Adrenal gland (tissue), 19 donors: ENCODE results near the gene ABT1. TPM values are rescaled to one million over a fixed set of nuclear protein-coding genes. Genes with fewer than 3 reads are reported as not detected.
"Not testable (repeated sequence)": the region's sequence is repeated elsewhere in the genome, so short reads cannot be mapped to it uniquely, and the experiment has no call there.

Experiments
- DNase-seq, 7 donors: peaks; one replicate each; pipeline ENCODE4 v3.0.0-alpha.2; 2019 to 2020
- H3K27ac ChIP-seq, 5 donors: fragments of 200-600 bp; sonication (generic) in 4 of 5; 1 replicate in 3 of 5; 2 replicates in 2 of 5; pipeline versions ENCODE4 v1.5.1 to v1.8.0; 2016 to 2020; ENCODE audit warnings: mild to moderate bottlenecking in 1 of 5
- H3K27me3 ChIP-seq: fragments of 200-600 bp; 2 replicates; pipeline ENCODE4 v1.8.0; 2021
- H3K36me3 ChIP-seq, 2 donors: fragments of 200-600 bp; replicated peaks in 1 of 2; 1 replicate in 1 of 2; 2 replicates in 1 of 2; pipeline versions ENCODE4 v1.5.1 to v1.8.0; 2018 to 2022
- H3K4me1 ChIP-seq, 2 donors: fragments of 200-600 bp; replicated peaks in 1 of 2; 1 replicate in 1 of 2; 2 replicates in 1 of 2; pipeline versions ENCODE4 v1.5.1 to v1.8.0; 2018 to 2021
- H3K4me3 ChIP-seq, 4 donors: fragments of 200-600 bp; sonication (generic) in 3 of 4; one replicate each; pipeline ENCODE4 v1.5.1; 2016 to 2018
- H3K9me3 ChIP-seq, 3 donors: fragments of 200-600 bp; sonication (generic) in 1 of 3; replicated peaks in 1 of 3; 1 replicate in 2 of 3; 2 replicates in 1 of 3; pipeline versions ENCODE4 v1.5.1 to v1.8.0; 2016 to 2021
- POLR2A ChIP-seq, 2 donors: fragments of 450-650 bp; IDR thresholded peaks; one replicate each; pipeline ENCODE4 v1.6.1; 2017; ENCODE audit warnings: antibody characterized with exemption in 2 of 2, mild to moderate bottlenecking in 2 of 2, moderate library complexity in 1 of 2
- WGBS, 4 donors: extraction: QIAGEN DNeasy Blood & Tissue Kit in 2 of 4; methylation state at CpG; one replicate each; pipeline versions ENCODE4 v1.1.5 to v1.1.7; 2013 to 2017; 5-methylcytosine and 5-hydroxymethylcytosine counted together
- intact Hi-C, 2 donors: fragments of 100-400 bp; cut with DNase I; formaldehyde crosslinking; loops; one replicate each; pipeline versions ENCODE4 v1.14.1 to v1.15.0; 2022 to 2023
- long read RNA-seq, 10 donors: library from polyadenylated mRNA in 3 of 10; unstranded in 2 of 10; stranded (forward) in 1 of 10; transcript quantifications; one replicate each; pipeline ENCODE4 v2.0.0 and lab custom pipeline, GENCODE V29; 2021 to 2026
- polyA plus RNA-seq, 3 donors: library from polyadenylated mRNA; stranded (reverse); fragments of 200-250 nt in 2 of 3; fragments of 350-450 nt in 1 of 3; fragmentation: Illumina TruSeq in 1 of 3; extraction: RNeasy Lipid Tissue Mini Kit (QIAGEN cat#74804) in 1 of 3; gene quantifications; one replicate each; pipeline ENCODE4 v1.2.3, GENCODE V29; 2013 to 2014
- total RNA-seq, 9 donors: library from RNA; depleted of rRNA in 4 of 9; stranded (reverse); fragments of >200 nt in 4 of 9; fragments of 120-200 nt in 1 of 9; fragmentation: NEBNext Ultra II Directional in 1 of 9; extraction: Animal tissue kit (Norgen Biotek cat#: 25700) in 1 of 9; gene quantifications; one replicate each; pipeline versions ENCODE4 v1.1.0 to v1.2.4, GENCODE V29; 2013 to 2023
- TF ChIP-seq, protein P1 (sequence below), 6 experiments: fragments of 450-650 bp in 4 of 6; fragments of 200-600 bp in 2 of 6; sonication (generic) in 1 of 6; IDR thresholded peaks; 1 replicate in 5 of 6; 2 replicates in 1 of 6; pipeline versions ENCODE4 v1.5.1 to v1.8.0; 2016 to 2021; ENCODE audit warnings: antibody characterized with exemption in 6 of 6, mild to moderate bottlenecking in 2 of 6, moderate library complexity in 1 of 6
- donor health status: healthy with polysubstance abuse.
- donor health status: Bipolar disorder and iron deficiency.
- donor health status: DM: yes; HTN: yes; CAD: no.
- donor health status: DM: no; HTN: no; CAD: no.
- donor health status: DM: no; HTN: no; CAD: no.
- donor health status: DM: yes; HTN: yes; CAD: no.

Gene ABT1
- total RNA-seq (10 to 100 TPM; 11.4 to 21.6 (median 12.6) TPM), polyA plus RNA-seq (10 to 100 TPM in 1 of 3 donors, 1 to 10 TPM in 2; 7.3 to 10.1 (median 9.1) TPM)
- long read RNA-seq, donor 1, transcript ABT1-201 (3 exons, 2,949 nt) = major isoform, 26 of 26 reads
- long read RNA-seq, donor 1, partial matches to known transcripts = 0 of 26 reads
- long read RNA-seq, donor 1, other reads (novel, unspliced or antisense) = 0 of 26 reads
- long read RNA-seq, donor 2, transcript ABT1-201 (3 exons, 2,949 nt) = major isoform, 14 of 14 reads
- long read RNA-seq, donor 2, partial matches to known transcripts = 0 of 14 reads
- long read RNA-seq, donor 2, other reads (novel, unspliced or antisense) = 0 of 14 reads
- long read RNA-seq, donor 3, transcript ABT1-201 (3 exons, 2,949 nt) = major isoform, 16 of 16 reads
- long read RNA-seq, donor 3, partial matches to known transcripts = 0 of 16 reads
- long read RNA-seq, donor 3, other reads (novel, unspliced or antisense) = 0 of 16 reads
- long read RNA-seq, donor 4, transcript ABT1-201 (3 exons, 2,949 nt) = major isoform, 28 of 28 reads
- long read RNA-seq, donor 4, partial matches to known transcripts = 0 of 28 reads
- long read RNA-seq, donor 4, other reads (novel, unspliced or antisense) = 0 of 28 reads
- long read RNA-seq, donor 5, transcript ABT1-201 (3 exons, 2,949 nt) = major isoform, 37 of 37 reads
- long read RNA-seq, donor 5, partial matches to known transcripts = 0 of 37 reads
- long read RNA-seq, donor 5, other reads (novel, unspliced or antisense) = 0 of 37 reads
- long read RNA-seq, donor 6, transcript ABT1-201 (3 exons, 2,949 nt) = major isoform, 23 of 23 reads
- long read RNA-seq, donor 6, partial matches to known transcripts = 0 of 23 reads
- long read RNA-seq, donor 6, other reads (novel, unspliced or antisense) = 0 of 23 reads
- long read RNA-seq, donor 7, transcript ABT1-201 (3 exons, 2,949 nt) = major isoform, 5 of 5 reads
- long read RNA-seq, donor 7, partial matches to known transcripts = 0 of 5 reads
- long read RNA-seq, donor 7, other reads (novel, unspliced or antisense) = 0 of 5 reads
- long read RNA-seq, donor 8, transcript ABT1-201 (3 exons, 2,949 nt) = major isoform, 20 of 20 reads
- long read RNA-seq, donor 8, partial matches to known transcripts = 0 of 20 reads
- long read RNA-seq, donor 8, other reads (novel, unspliced or antisense) = 0 of 20 reads
- long read RNA-seq, donor 9, transcript ABT1-201 (3 exons, 2,949 nt) = major isoform, 12 of 12 reads
- long read RNA-seq, donor 9, partial matches to known transcripts = 0 of 12 reads
- long read RNA-seq, donor 9, other reads (novel, unspliced or antisense) = 0 of 12 reads
- long read RNA-seq, donor 10, transcript ABT1-201 (3 exons, 2,949 nt) = major isoform, 8 of 8 reads
- long read RNA-seq, donor 10, partial matches to known transcripts = 0 of 8 reads
- long read RNA-seq, donor 10, other reads (novel, unspliced or antisense) = 0 of 8 reads

DNA sequence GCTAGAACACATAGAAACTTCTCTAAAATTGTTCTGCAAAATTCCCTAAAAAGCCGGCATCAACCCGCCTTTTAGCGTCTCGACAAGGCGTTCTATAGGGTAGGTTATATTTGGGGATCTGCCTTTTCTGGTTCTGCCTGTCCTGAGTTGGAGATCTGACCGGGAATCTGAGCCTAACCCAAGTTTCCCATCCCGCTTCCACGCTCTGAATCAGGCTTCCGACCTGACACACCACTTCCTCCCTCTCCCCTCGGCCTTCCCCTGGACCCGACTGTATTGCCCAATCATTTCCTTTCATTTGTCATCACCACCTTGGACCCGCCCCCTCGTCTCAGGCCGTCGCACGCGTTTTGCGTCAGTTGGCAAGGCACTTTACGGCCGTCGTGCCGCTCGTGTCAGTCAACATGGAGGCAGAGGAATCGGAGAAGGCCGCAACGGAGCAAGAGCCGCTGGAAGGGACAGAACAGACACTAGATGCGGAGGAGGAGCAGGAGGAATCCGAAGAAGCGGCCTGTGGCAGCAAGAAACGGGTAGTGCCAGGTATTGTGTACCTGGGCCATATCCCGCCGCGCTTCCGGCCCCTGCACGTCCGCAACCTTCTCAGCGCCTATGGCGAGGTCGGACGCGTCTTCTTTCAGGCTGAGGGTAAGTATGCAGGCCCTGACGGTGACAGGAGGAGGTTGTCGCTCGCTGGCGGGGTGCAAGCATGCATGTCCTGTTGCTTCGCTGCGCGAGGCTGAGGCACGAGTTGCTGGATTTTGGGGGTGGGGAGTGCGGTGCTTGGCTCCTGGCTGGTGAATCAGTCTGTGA is at the start of gene ABT1:
TSS of gene ABT1 (plus strand) at position 375 of the 810 bp plus-strand sequence. CDS start at position 405, 30 bp downstream.
- intact Hi-C loops = loop anchor here in 1 of 2 donors (5.0 kb wide), 1 partner anchor 254 kb away; no protein-coding TSS in a partner anchor
- 0 to 1% (median 0%) methylated on average over 26 to 51 of the region's 51 CpGs for WGBS, 4 donors
- Histone ChIP-seq H3K27ac (peak within 1 kb of the TSS; percentile 29 to 88 (median 86)), H3K9me3 (no peaks in the 10 kb centered on the region), H3K4me3 (peak within 1 kb of the TSS; percentile 56 to 76 (median 64)), H3K27me3 (peaks cover 20% of the 10 kb centered on the region), H3K36me3 (peaks cover 0 to 21% of the 10 kb centered on the region in 2 donors), H3K4me1 (peaks cover 10 to 16% of the 10 kb centered on the region in 2 donors)
- peak; percentile 97 to 99 (median 98) for DNase-seq
- TF ChIP-seq, protein P1, sequence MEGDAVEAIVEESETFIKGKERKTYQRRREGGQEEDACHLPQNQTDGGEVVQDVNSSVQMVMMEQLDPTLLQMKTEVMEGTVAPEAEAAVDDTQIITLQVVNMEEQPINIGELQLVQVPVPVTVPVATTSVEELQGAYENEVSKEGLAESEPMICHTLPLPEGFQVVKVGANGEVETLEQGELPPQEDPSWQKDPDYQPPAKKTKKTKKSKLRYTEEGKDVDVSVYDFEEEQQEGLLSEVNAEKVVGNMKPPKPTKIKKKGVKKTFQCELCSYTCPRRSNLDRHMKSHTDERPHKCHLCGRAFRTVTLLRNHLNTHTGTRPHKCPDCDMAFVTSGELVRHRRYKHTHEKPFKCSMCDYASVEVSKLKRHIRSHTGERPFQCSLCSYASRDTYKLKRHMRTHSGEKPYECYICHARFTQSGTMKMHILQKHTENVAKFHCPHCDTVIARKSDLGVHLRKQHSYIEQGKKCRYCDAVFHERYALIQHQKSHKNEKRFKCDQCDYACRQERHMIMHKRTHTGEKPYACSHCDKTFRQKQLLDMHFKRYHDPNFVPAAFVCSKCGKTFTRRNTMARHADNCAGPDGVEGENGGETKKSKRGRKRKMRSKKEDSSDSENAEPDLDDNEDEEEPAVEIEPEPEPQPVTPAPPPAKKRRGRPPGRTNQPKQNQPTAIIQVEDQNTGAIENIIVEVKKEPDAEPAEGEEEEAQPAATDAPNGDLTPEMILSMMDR (IDR thresholded peaks at IDR 0.05) = no peak
- peak; percentile 35 to 81 for TF ChIP-seq POLR2A (IDR thresholded peaks at IDR 0.05)

DNA sequence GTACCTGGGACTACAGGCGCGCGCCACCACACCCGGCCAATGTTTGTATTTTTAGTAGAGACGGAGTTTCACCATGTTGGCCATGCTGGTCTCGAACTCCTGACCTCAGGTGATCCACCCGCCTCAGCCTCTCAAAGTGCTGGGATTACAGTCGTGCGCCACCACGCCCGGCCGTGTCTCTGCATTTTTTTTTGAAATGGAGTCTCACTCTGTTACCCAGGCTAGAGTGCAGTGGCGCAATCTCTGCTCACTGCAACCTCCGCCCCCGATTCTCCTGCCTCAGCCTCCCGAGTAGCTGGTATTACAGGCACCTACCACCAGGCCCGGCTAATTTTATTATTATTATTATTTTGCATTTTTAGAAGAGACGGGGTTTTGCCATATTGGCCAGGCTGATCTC is 49.4 kb upstream of the ABT1 start:
- H3K4me1 ChIP-seq, H3K27ac ChIP-seq, H3K27me3 ChIP-seq, H3K4me3 ChIP-seq, H3K9me3 ChIP-seq, intact Hi-C loops, DNase-seq: not testable (repeated sequence)
- peaks cover 0 to 17% of the 10 kb centered on the region in 2 donors for H3K36me3 ChIP-seq
- 92 to 96% (median 95%) methylated on average over 18 of the region's 18 CpGs for WGBS, 4 donors

DNA sequence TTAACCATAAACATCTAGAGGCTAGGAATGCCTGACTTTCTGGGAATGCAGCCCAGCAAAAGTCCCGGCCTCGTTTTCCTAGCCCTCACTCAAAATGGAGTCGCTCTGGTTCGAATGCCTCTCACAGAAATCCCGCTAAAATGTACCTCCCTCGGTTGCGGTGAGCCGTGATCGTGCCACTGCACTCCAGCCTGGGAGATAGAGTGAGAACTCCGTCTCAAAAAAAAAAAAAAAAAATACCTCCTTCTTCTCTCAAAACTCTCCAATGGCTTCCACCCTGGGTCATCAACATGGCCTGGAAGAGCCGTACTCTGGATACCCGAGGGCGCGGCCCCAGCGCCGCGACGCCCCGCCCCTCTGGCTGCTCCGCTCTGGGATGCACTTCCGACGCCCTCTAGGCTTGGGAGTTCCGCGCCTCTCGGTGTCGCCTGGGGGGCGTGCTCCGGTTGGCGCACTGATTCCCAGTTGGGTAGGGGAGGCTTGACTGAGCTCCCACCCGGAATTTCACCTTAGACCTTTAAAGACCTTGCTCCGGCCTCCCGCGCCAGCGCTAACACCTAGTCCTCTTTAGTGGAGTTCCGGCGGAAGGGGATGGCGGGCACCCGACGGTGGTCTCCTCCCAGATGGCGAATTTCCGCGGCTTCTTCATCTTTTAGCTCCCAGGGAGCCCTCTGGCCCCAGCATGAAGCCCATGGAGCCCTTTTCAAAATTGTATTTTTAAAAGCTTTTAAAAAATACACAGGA is 46.3 kb upstream of the ABT1 start:
- WGBS, 4 donors = 4 to 10% (median 8%) methylated on average over 28 to 42 of the region's 42 CpGs
- H3K27ac ChIP-seq = peak overlapping the region in 1 of 5 donors; percentile 41
- TF ChIP-seq, protein P1 (IDR thresholded peaks at IDR 0.05) = no peak
- no peak for TF ChIP-seq POLR2A (IDR thresholded peaks at IDR 0.05)
- DNase-seq = peak in 4 of 7 donors; percentile 45 to 62 (median 50)
- H3K9me3 ChIP-seq = no peaks in the 10 kb centered on the region
- no peaks in the 10 kb centered on the region for H3K27me3 ChIP-seq
- H3K36me3 ChIP-seq = peaks cover 0 to 11% of the 10 kb centered on the region in 2 donors
- peaks cover 3 to 13% of the 10 kb centered on the region in 2 donors for H3K4me1 ChIP-seq
- intact Hi-C loops = loop anchor here in 1 of 2 donors (10.0 kb wide), 1 partner anchor 236 kb away; no protein-coding TSS in a partner anchor
- peak overlapping the region in 2 of 4 donors; percentile 23 to 52 for H3K4me3 ChIP-seq
